MCF 10A (cell line): ENCODE measurements around the gene PIK3CD. TPM values are rescaled to one million over a fixed set of nuclear protein-coding genes. Genes with fewer than 3 reads are reported as not detected.
"Not testable (repeated sequence)": the region's sequence is repeated elsewhere in the genome, so short reads cannot be mapped to it uniquely, and the experiment has no call there.

ENCODE experiments used
- BruUV-seq: library from RNA; stranded (reverse); fragments of 400-500 nt; replicated peaks from 2 replicates; lab custom pipeline; 2021; lab: Mats Ljungman, UMichigan
- CTCF ChIA-PET: fragments of 300-600 bp; sonication (Branson Sonifier 250); formaldehyde crosslinking; extraction: SDS; loops from one replicate; lab custom pipeline; 2021; ENCODE audit warnings: antibody characterized with exemption, inconsistent platforms; lab: Yijun Ruan, JAX
- POLR2A ChIA-PET: fragments of 300-600, 350-650 bp; sonication (Branson Sonifier 250); formaldehyde crosslinking; extraction: SDS; loops from one replicate; lab custom pipeline; 2020; ENCODE audit warnings: antibody characterized with exemption, inconsistent platforms; lab: Yijun Ruan, JAX
- DNase-seq: peaks from one replicate; pipeline ENCODE4 v3.0.0-alpha.2; 2018; ENCODE audit not compliant: unreplicated experiment
- H3K27ac Mint-ChIP-seq: one replicate; pipeline ENCODE4 v1.8.0; 2022; ENCODE audit warnings: mild to moderate bottlenecking, low read depth, mixed read lengths; ENCODE audit not compliant: unreplicated experiment
- H3K27me3 Mint-ChIP-seq: one replicate; pipeline ENCODE4 v1.8.0; 2022; ENCODE audit warnings: mixed read lengths; ENCODE audit not compliant: insufficient read depth, unreplicated experiment
- H3K36me3 Mint-ChIP-seq: one replicate; pipeline ENCODE4 v1.8.0; 2022; ENCODE audit warnings: mild to moderate bottlenecking, moderate library complexity, mixed read lengths; ENCODE audit not compliant: insufficient read depth, unreplicated experiment
- H3K4me1 Mint-ChIP-seq: one replicate; pipeline ENCODE4 v1.8.0; 2022; ENCODE audit warnings: mixed read lengths; ENCODE audit not compliant: insufficient read depth, unreplicated experiment
- H3K4me3 Mint-ChIP-seq: one replicate; pipeline ENCODE4 v1.8.0; 2022; ENCODE audit warnings: mild to moderate bottlenecking, moderate library complexity, mixed read lengths; ENCODE audit not compliant: unreplicated experiment
- H3K9me3 Mint-ChIP-seq: one replicate; pipeline ENCODE4 v1.8.0; 2022; ENCODE audit warnings: mixed read lengths; ENCODE audit not compliant: unreplicated experiment
- CTCF ChIP-seq: fragments of 200-600 bp; IDR thresholded peaks from one replicate; pipeline ENCODE4 v1.8.0; 2022; ENCODE audit warnings: antibody characterized with exemption, mild to moderate bottlenecking; ENCODE audit not compliant: unreplicated experiment
- intact Hi-C: fragments of 100-400 bp; cut with micrococcal nuclease; formaldehyde crosslinking; loops from 2 replicates; pipeline ENCODE4 v1.14.1; 2022
- total RNA-seq: library from RNA; stranded (reverse); gene quantifications from 2 replicates; pipeline ENCODE4 v1.2.3, GENCODE V29; 2022

The PIK3CD gene
- total RNA-seq, 1 experiment from 2014 or later, result 7.0 TPM

GRCh38 chr1:9615316-9616063, 36.0 kb upstream of the PIK3CD start:
- ChIA-PET POLR2A (interaction anchor here (0.6 to 0.7 kb wide), 3 partner anchors 21 to 278 kb away, joined by 3 read pairs; no protein-coding TSS in a partner anchor), CTCF (interaction anchor here (0.5 to 3.4 kb wide), 6 partner anchors 11 to 318 kb away, joined by 3 to 14 read pairs (median 4); no protein-coding TSS in a partner anchor)
- BruUV-seq, result no TSS peak
- Mint-ChIP-seq H3K36me3 (peaks cover 15% of the 10 kb centered on the region), H3K27me3 (no peaks in the 10 kb centered on the region), H3K9me3 (no peaks in the 10 kb centered on the region), H3K4me3 (no peak overlapping the region), H3K27ac (no peak overlapping the region), H3K4me1 (no peaks in the 10 kb centered on the region)
- TF ChIP-seq CTCF, result peak; percentile 57
- peak; percentile 60 for DNase-seq
- intact Hi-C loops, result no loop called here

GRCh38 chr1:9618909-9619679, 32.4 kb upstream of the PIK3CD start:
- Mint-ChIP-seq H3K36me3 (peaks cover 7% of the 10 kb centered on the region), H3K27ac (no peak overlapping the region), H3K27me3 (peaks cover 10% of the 10 kb centered on the region), H3K9me3 (no peaks in the 10 kb centered on the region), H3K4me3 (no peak overlapping the region), H3K4me1 (no peaks in the 10 kb centered on the region)
- no peak for TF ChIP-seq CTCF
- intact Hi-C loops, result no loop called here
- ChIA-PET CTCF (interaction anchor here (0.6 to 0.7 kb wide), 3 partner anchors 64 to 383 kb away, joined by 3 read pairs; no protein-coding TSS in a partner anchor), POLR2A (no interaction called here)
- DNase-seq, result no peak
- BruUV-seq, result no TSS peak

- ChIA-PET POLR2A (interaction anchor here (0.5 kb wide), 1 partner anchor 32 kb away, joined by 3 read pairs; no protein-coding TSS in a partner anchor), CTCF (interaction anchor here (0.6 to 0.7 kb wide), 3 partner anchors 28 to 181 kb away, joined by 3 to 4 read pairs (median 4); no protein-coding TSS in a partner anchor)
- no peaks in the 10 kb centered on the region for H3K4me1 Mint-ChIP-seq
- TF ChIP-seq CTCF, result no peak
- no peaks in the 10 kb centered on the region for H3K9me3 Mint-ChIP-seq
- peaks cover 7% of the 10 kb centered on the region for H3K36me3 Mint-ChIP-seq
- H3K27ac Mint-ChIP-seq, result no peak overlapping the region
- no TSS peak for BruUV-seq
- intact Hi-C loops, result no loop called here
- peaks cover 15% of the 10 kb centered on the region for H3K27me3 Mint-ChIP-seq
- H3K4me3 Mint-ChIP-seq, result no peak overlapping the region
- no peak for DNase-seq
Observed at GRCh38 chr1:9621032-9621431, 30.5 kb upstream of the PIK3CD start.

- DNase-seq, result no peak
- Mint-ChIP-seq H3K9me3 (no peaks in the 10 kb centered on the region), H3K4me1 (no peaks in the 10 kb centered on the region), H3K27me3 (peaks cover 21% of the 10 kb centered on the region), H3K36me3 (peaks cover 4% of the 10 kb centered on the region), H3K27ac (no peak overlapping the region), H3K4me3 (no peak overlapping the region)
- no TSS peak for BruUV-seq
- POLR2A ChIA-PET, result no interaction called here
- no peak for TF ChIP-seq CTCF
- CTCF ChIA-PET, result interaction anchor here (0.6 kb wide), 2 partner anchors 158 to 242 kb away, joined by 3 read pairs; no protein-coding TSS in a partner anchor
- intact Hi-C loops, result no loop called here
Observed at GRCh38 chr1:9624081-9624480, 27.4 kb upstream of the PIK3CD start.

- H3K27me3 Mint-ChIP-seq, result peaks cover 21% of the 10 kb centered on the region
- not testable (repeated sequence) for H3K4me3 Mint-ChIP-seq, DNase-seq, H3K4me1 Mint-ChIP-seq, H3K9me3 Mint-ChIP-seq, H3K27ac Mint-ChIP-seq, H3K36me3 Mint-ChIP-seq, BruUV-seq
- intact Hi-C loops, result loop anchor here (5.0 kb wide), 1 partner anchor 157 kb away; no protein-coding TSS in a partner anchor
- ChIA-PET POLR2A (interaction anchor here (0.6 kb wide), 1 partner anchor 178 kb away, joined by 3 read pairs; no protein-coding TSS in a partner anchor), CTCF (interaction anchor here (0.7 to 0.9 kb wide), 2 partner anchors 34 to 493 kb away, joined by 3 to 4 read pairs; no protein-coding TSS in a partner anchor)
Observed at GRCh38 chr1:9625030-9625429, 26.5 kb upstream of the PIK3CD start.
